ENCODE measurements around the gene CEACAM3.
"Not testable (repeated sequence)": the region's sequence is repeated elsewhere in the genome, so short reads cannot be mapped to it uniquely, and the experiment has no call there.

Gene CEACAM3

GRCh38 chr19:41784743-41785142 is 11.6 kb upstream of the CEACAM3 start:
- Histone ChIP-seq H4K91ac (ENCODE audit: low read depth, low read length, poor library complexity) (no peak overlapping the region), H2AFZ (ENCODE audit: low read length) (no peak overlapping the region), H3K4ac (ENCODE audit: low read length) (no peak overlapping the region), H4K8ac (ENCODE audit: low read depth, low read length) (no peak overlapping the region), H3K14ac (ENCODE audit: low read length) (no peak overlapping the region), H2BK12ac (ENCODE audit: low read length) (no peak overlapping the region), H2BK15ac (ENCODE audit: low read length) (no peak overlapping the region), H3K27ac (replicated peaks; ENCODE audit: low read length) (no peak overlapping the region), H3K23ac (ENCODE audit: low read depth, low read length, poor library complexity) (no peak overlapping the region), H3K36me3 (replicated peaks in 1 of 2; ENCODE audit: control insufficient read depth in 2 of 2, insufficient read depth in 2 of 2, low read length in 2 of 2) (no peaks in the 10 kb centered on the region), H3K4me2 (ENCODE audit: insufficient read depth, low read length, poor library complexity, severe bottlenecking) (no peak overlapping the region), H3K18ac (ENCODE audit: low read length) (no peak overlapping the region), H3K27me3 (ENCODE audit: control insufficient read depth in 3 of 3, insufficient read depth in 3 of 3, low read depth in 1 of 3, low read length in 3 of 3) (peaks cover 2 to 40% (median 10%) of the 10 kb centered on the region in 3 experiments), H2BK5ac (ENCODE audit: low read length) (no peak overlapping the region), H3K79me1 (ENCODE audit: low read depth, low read length) (no peaks in the 10 kb centered on the region), H3K9me3 (replicated peaks in 1 of 2; ENCODE audit: control insufficient read depth in 2 of 2, insufficient read depth in 1 of 2, low read depth in 1 of 2, low read length in 2 of 2) (no peaks in the 10 kb centered on the region), H2AK5ac (ENCODE audit: low read depth, low read length) (no peak overlapping the region), H3K4me1 (ENCODE audit: control insufficient read depth in 2 of 2, insufficient read depth in 1 of 2, low read depth in 1 of 2, low read length in 2 of 2) (no peaks in the 10 kb centered on the region), H3K4me3 (ENCODE audit: low read length in 2 of 2) (no peak overlapping the region), H2BK120ac (ENCODE audit: low read depth, low read length) (no peak overlapping the region), H3K9ac (ENCODE audit: low read depth, low read length, poor library complexity) (no peak overlapping the region)
- DNase-seq (ENCODE audit: low spot score) = no peak
- WGBS, 2 donors (ENCODE audit: extremely low coverage in 2 of 2, insufficient read length in 2 of 2, insufficient replicate concordance in 1 of 2) = no CpG with 5 or more reads among the region's 4 CpGs

GRCh38 chr19:41785653-41786052 is 10.7 kb upstream of the CEACAM3 start:
- Histone ChIP-seq H4K91ac (ENCODE audit: low read depth, low read length, poor library complexity) (no peak overlapping the region), H3K79me1 (ENCODE audit: low read depth, low read length) (no peaks in the 10 kb centered on the region), H3K23ac (ENCODE audit: low read depth, low read length, poor library complexity) (no peak overlapping the region), H3K4me2 (ENCODE audit: insufficient read depth, low read length, poor library complexity, severe bottlenecking) (no peak overlapping the region), H2AK5ac (ENCODE audit: low read depth, low read length) (no peak overlapping the region), H2BK120ac (ENCODE audit: low read depth, low read length) (no peak overlapping the region), H3K4ac (ENCODE audit: low read length) (no peak overlapping the region), H2AFZ (ENCODE audit: low read length) (no peak overlapping the region), H4K8ac (ENCODE audit: low read depth, low read length) (no peak overlapping the region), H3K4me1 (ENCODE audit: control insufficient read depth in 2 of 2, insufficient read depth in 1 of 2, low read depth in 1 of 2, low read length in 2 of 2) (no peaks in the 10 kb centered on the region), H3K14ac (ENCODE audit: low read length) (no peak overlapping the region), H3K27ac (replicated peaks; ENCODE audit: low read length) (no peak overlapping the region), H3K9ac (ENCODE audit: low read depth, low read length, poor library complexity) (no peak overlapping the region), H3K18ac (ENCODE audit: low read length) (no peak overlapping the region), H2BK12ac (ENCODE audit: low read length) (no peak overlapping the region), H3K4me3 (ENCODE audit: low read length in 2 of 2) (no peak overlapping the region), H3K9me3 (replicated peaks in 1 of 2; ENCODE audit: control insufficient read depth in 2 of 2, insufficient read depth in 1 of 2, low read depth in 1 of 2, low read length in 2 of 2) (no peaks in the 10 kb centered on the region), H2BK15ac (ENCODE audit: low read length) (no peak overlapping the region), H3K36me3 (replicated peaks in 1 of 2; ENCODE audit: control insufficient read depth in 2 of 2, insufficient read depth in 2 of 2, low read length in 2 of 2) (no peaks in the 10 kb centered on the region), H2BK5ac (ENCODE audit: low read length) (no peak overlapping the region), H3K27me3 (ENCODE audit: control insufficient read depth in 3 of 3, insufficient read depth in 3 of 3, low read depth in 1 of 3, low read length in 3 of 3) (peaks cover 2 to 35% (median 10%) of the 10 kb centered on the region in 3 experiments)
- DNase-seq (ENCODE audit: low spot score) = peak; percentile 63
- WGBS, 2 donors (ENCODE audit: extremely low coverage in 2 of 2, insufficient read length in 2 of 2, insufficient replicate concordance in 1 of 2) = no CpG with 5 or more reads among the region's 10 CpGs

- Histone ChIP-seq H3K18ac (ENCODE audit: low read length) (no peak overlapping the region), H3K27ac (replicated peaks; ENCODE audit: low read length) (no peak overlapping the region), H2BK5ac (ENCODE audit: low read length) (no peak overlapping the region), H3K9me3 (replicated peaks in 1 of 2; ENCODE audit: control insufficient read depth in 2 of 2, insufficient read depth in 1 of 2, low read depth in 1 of 2, low read length in 2 of 2) (no peaks in the 10 kb centered on the region), H3K4ac (ENCODE audit: low read length) (no peak overlapping the region), H3K36me3 (replicated peaks in 1 of 2; ENCODE audit: control insufficient read depth in 2 of 2, insufficient read depth in 2 of 2, low read length in 2 of 2) (no peaks in the 10 kb centered on the region), H3K4me2 (ENCODE audit: insufficient read depth, low read length, poor library complexity, severe bottlenecking) (no peak overlapping the region), H2AK5ac (ENCODE audit: low read depth, low read length) (no peak overlapping the region), H3K79me1 (ENCODE audit: low read depth, low read length) (no peaks in the 10 kb centered on the region), H3K27me3 (ENCODE audit: control insufficient read depth in 3 of 3, insufficient read depth in 3 of 3, low read depth in 1 of 3, low read length in 3 of 3) (peaks cover 2 to 34% (median 10%) of the 10 kb centered on the region in 3 experiments), H3K4me3 (ENCODE audit: low read length in 2 of 2) (no peak overlapping the region), H3K9ac (ENCODE audit: low read depth, low read length, poor library complexity) (no peak overlapping the region), H2BK120ac (ENCODE audit: low read depth, low read length) (no peak overlapping the region), H3K23ac (ENCODE audit: low read depth, low read length, poor library complexity) (no peak overlapping the region), H3K14ac (ENCODE audit: low read length) (no peak overlapping the region), H3K4me1 (ENCODE audit: control insufficient read depth in 2 of 2, insufficient read depth in 1 of 2, low read depth in 1 of 2, low read length in 2 of 2) (no peaks in the 10 kb centered on the region), H2BK12ac (ENCODE audit: low read length) (no peak overlapping the region), H4K8ac (ENCODE audit: low read depth, low read length) (no peak overlapping the region), H2AFZ (ENCODE audit: low read length) (no peak overlapping the region), H2BK15ac (ENCODE audit: low read length) (no peak overlapping the region), H4K91ac (ENCODE audit: low read depth, low read length, poor library complexity) (no peak overlapping the region)
- WGBS, 2 donors (ENCODE audit: extremely low coverage in 2 of 2, insufficient read length in 2 of 2, insufficient replicate concordance in 1 of 2) = no CpG with 5 or more reads among the region's 7 CpGs
- DNase-seq (ENCODE audit: low spot score) = no peak
These were observed 9.3 kb upstream of the CEACAM3 start for GRCh38 chr19:41787055-41787454.

GRCh38 chr19:41788518-41788917 is 7.9 kb upstream of the CEACAM3 start:
- H3K9me3 ChIP-seq (replicated peaks in 1 of 2; ENCODE audit: control insufficient read depth in 2 of 2, insufficient read depth in 1 of 2, low read depth in 1 of 2, low read length in 2 of 2); H3K36me3 ChIP-seq (replicated peaks in 1 of 2; ENCODE audit: control insufficient read depth in 2 of 2, insufficient read depth in 2 of 2, low read length in 2 of 2); H3K4me3 ChIP-seq (ENCODE audit: low read length in 2 of 2); H3K4me1 ChIP-seq (ENCODE audit: control insufficient read depth in 2 of 2, insufficient read depth in 1 of 2, low read depth in 1 of 2, low read length in 2 of 2); H3K4ac ChIP-seq (ENCODE audit: low read length); H3K9ac ChIP-seq (ENCODE audit: low read depth, low read length, poor library complexity); H2BK12ac ChIP-seq (ENCODE audit: low read length); H3K18ac ChIP-seq (ENCODE audit: low read length); H3K4me2 ChIP-seq (ENCODE audit: insufficient read depth, low read length, poor library complexity, severe bottlenecking); DNase-seq (ENCODE audit: low spot score); H4K91ac ChIP-seq (ENCODE audit: low read depth, low read length, poor library complexity); H2AFZ ChIP-seq (ENCODE audit: low read length); H3K27ac ChIP-seq (replicated peaks; ENCODE audit: low read length); H2BK5ac ChIP-seq (ENCODE audit: low read length); H2BK120ac ChIP-seq (ENCODE audit: low read depth, low read length); H2AK5ac ChIP-seq (ENCODE audit: low read depth, low read length); H3K79me1 ChIP-seq (ENCODE audit: low read depth, low read length); H4K8ac ChIP-seq (ENCODE audit: low read depth, low read length); H3K23ac ChIP-seq (ENCODE audit: low read depth, low read length, poor library complexity); H3K14ac ChIP-seq (ENCODE audit: low read length); H2BK15ac ChIP-seq (ENCODE audit: low read length): not testable (repeated sequence)
- H3K27me3 ChIP-seq (ENCODE audit: control insufficient read depth in 3 of 3, insufficient read depth in 3 of 3, low read depth in 1 of 3, low read length in 3 of 3) = peaks cover 2 to 42% (median 10%) of the 10 kb centered on the region in 3 experiments
- no CpG with 5 or more reads among the region's 1 CpG for WGBS, 2 donors (ENCODE audit: extremely low coverage in 2 of 2, insufficient read length in 2 of 2, insufficient replicate concordance in 1 of 2)
